Daoy (cell line): ENCODE data around the gene PCDH15. TPM values are rescaled to one million over a fixed set of nuclear protein-coding genes. Genes with fewer than 3 reads are reported as not detected.
"Not testable (repeated sequence)": the region's sequence is repeated elsewhere in the genome, so short reads cannot be mapped to it uniquely, and the experiment has no call there.

ENCODE experiments used
- DNase-seq: peaks from one replicate; pipeline ENCODE4 v3.0.0-alpha.2; 2015; ENCODE audit warnings: low read depth
- total RNA-seq: library from RNA; depleted of rRNA; stranded (reverse); fragments of >200 nt; shearing (Covaris generic); gene quantifications from 2 replicates; pipeline ENCODE4 v1.2.3, GENCODE V29; 2014

PCDH15 gene
- total RNA-seq, 1 experiment from 2014 or later: not detected

DNA sequence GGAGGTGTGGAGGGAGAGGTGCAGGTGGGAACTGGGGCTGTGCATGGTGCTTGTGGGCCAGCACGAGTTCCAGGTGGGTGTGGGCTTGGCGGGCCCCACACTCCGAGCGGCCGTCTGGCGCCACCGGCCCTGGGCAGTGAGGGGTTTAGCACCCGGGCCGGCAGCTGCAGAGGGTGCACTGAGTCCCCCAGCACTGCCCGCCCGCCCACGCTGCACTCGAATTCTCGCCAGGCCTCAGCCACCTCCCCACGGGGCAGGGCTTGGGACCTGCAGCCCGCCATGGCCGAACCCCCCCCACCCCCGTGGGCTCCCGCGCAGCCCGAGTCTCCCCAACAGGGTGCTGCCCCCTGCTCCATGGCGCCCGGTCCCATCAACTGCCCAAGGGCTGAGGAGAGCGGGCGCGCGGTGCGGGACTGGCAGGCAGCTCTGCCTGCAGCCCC is 810.2 kb downstream of the PCDH15 start:
- DNase-seq: no peak

DNA sequence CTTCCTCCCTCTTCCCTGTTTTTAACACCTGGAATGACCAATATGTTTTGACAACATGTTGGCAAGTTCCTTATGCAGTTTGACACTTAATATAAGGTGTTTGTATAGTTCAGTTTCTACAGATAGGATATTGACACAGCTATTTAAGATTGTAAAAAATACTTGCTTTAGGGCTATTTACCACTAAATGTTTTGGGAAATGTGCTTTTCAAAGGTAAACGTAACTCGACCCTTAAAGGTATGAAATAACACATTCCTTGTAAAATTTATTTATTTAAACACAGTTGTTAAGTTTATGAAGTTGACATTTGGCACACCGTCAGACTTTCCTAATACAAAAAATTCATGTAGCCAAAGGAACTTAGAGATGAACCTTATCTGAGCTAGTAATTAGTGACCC is 817.6 kb downstream of the PCDH15 start:
- DNase-seq: no peak

DNA sequence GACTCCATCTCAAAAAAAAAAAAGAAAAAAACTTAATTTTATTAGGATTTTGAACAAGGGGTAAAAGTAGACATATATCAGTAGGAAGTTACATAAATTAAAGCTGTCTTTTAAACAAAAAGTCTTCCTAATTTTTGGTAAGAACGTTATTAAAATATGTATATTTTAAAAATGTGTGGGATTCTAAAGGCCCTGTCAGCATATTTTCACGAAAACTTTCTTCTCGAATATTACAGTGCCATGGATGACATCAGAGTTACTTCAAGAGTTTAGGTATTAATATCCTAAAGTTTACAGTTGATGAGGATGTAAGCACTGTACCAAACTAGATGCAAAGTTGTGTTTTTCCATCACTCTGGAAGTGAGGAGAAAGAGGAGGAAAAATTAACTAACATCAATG is 820.8 kb downstream of the PCDH15 start:
- no peak for DNase-seq

DNA sequence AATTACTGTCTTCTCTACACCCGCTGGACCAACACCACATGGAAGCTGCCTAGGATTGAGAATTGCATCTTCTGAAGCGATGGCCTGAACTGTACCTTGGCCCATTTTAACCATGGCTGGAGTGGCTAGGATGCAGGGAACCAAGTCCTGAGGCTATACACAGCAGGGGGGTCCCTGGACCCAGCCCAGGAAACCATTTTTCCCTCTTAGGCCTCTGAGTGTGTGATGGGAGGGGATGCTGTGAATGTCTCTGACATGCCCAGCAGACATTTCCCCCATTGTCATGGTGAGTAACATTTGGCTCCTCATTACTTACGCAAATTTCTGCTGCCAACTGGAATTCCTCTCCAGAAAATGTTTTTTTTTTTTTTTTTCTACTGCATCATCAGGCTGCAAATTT is 822.7 kb downstream of the PCDH15 start:
- no peak for DNase-seq

DNA sequence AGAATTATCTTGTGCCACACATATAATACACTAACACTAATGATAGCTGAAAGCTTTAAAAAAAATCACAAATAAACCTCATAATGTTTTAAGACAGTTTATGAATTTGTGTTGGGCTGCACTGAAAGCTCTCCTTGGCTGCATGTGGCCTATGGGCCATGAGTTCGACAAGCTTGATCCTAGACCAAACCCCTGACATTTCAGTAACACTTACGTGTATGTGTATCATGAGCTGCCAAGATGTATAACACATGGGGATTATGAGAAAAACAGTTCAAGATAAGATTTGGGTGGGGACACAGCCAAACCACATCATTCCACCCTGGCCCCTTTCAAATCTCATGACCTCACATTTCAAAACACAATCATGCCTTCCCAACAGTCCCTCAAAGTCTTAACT is 823.8 kb downstream of the PCDH15 start:
- no peak for DNase-seq

DNA sequence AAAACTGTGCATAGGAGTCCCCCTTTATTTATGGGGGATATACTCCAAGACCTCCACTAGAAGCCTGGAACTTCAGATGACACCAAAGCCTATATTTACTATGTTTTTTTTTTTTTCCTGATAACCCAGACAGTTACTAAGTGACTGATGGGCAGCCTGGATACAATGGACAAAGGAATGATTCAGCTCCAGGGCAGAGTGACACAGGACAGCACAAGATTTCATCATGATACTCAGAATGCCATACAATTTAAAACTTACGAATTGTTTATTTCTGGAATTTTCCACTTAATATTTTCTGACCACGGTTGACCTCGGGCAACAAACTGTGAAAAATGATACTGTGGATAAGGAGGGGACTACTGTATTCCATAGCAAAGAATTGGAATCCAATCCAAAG is 843.6 kb downstream of the PCDH15 start:
- no peak for DNase-seq

DNA sequence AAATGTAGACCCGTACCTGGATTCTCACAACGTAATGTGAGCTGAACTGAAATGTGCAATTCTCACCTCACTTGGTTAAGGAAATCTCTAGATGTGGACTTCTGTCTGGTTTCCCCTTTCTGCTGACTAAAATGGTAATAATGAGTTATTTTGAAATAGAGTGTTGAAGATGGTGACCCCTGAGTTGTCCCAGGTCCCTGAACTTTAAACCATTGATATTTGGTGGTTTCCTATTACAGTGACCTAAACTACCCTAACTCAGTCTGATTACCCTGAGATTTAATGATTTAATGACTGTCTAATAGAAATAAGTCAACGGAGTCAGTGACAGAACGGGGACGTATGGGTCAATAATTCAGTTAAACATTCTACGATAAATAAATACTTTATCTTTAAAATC is 845.9 kb downstream of the PCDH15 start:
- no peak for DNase-seq

DNA sequence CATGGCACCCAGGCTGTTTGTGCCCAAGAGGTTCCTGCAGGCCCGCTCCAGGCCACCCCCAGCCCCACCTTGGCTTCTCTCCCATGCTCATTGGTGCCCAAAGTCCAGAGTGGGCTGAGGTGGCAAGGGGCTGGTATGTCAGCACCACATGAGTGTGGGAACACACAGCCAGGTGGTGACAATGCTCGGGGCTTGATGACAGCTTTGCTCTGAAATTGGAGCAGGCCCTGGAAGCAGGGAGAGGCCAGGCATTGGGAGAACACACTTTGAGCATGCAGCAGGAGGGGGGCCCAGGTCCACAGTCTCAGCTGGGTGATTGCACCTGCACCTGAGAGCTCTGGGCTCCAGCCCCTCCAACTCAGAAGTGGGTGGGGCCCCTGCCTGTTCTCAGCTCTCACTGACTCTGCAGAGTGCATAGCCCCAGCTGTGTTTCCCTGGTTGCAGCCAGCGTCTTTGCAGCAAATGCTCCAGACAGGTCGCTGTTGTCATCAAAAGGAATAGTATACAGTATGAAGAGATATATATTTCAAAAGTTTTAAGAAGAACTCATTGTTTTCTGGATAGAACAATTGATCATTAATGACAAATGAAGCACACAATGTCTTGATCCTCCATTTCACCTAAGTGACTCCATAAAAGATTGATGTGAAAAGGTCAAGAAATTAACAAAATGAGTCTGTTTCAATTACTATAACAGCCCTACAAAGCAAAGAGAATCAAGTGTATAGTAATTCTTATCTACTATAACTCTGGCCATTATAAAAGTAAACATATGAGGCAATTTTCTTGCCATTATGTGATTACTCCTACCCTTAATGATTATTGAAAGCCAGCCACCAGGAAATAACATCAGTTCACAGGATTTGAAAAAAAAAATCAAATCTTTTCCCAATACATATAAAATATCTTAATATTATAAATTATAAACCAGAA is 848.1 kb downstream of the PCDH15 start:
- no peak for DNase-seq

DNA sequence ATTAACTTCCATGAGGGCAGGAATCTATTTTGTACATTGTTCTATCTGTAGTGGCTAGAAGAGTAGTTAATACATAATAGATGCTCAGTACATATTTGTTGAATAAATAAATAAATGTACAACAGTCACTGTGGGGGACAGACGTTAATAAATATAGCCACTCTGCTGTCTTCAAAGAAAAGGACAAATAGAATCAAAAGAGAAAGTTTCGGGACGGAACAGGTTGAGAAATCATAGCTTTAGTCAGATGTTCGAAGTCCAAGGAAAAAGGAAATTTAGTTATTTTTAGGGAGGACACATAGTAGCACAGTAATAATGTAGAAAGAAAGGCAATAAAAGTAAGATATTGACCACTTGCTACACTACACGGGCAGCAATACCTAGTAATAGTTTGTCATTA is 861.4 kb downstream of the PCDH15 start:
- DNase-seq: no peak

DNA sequence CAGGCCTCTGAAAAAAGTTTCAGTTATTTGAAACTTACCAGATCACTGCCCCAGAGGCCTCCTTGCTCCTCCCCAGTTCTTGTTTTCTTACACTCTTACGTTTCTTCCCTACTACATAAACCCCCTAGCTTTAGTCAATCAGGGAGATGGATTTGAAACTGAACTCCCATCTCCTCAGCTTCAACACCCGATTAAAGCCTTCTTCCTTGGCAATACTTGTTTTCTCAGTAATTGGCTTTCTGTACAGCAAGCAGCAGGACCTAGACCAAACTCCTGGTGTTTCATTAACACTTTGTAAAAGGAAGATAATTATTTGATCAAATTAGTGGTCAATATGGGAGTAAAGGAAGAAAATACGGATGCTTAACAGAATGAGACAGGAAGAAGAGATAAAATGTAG is 870.4 kb downstream of the PCDH15 start:
- no peak for DNase-seq

DNA sequence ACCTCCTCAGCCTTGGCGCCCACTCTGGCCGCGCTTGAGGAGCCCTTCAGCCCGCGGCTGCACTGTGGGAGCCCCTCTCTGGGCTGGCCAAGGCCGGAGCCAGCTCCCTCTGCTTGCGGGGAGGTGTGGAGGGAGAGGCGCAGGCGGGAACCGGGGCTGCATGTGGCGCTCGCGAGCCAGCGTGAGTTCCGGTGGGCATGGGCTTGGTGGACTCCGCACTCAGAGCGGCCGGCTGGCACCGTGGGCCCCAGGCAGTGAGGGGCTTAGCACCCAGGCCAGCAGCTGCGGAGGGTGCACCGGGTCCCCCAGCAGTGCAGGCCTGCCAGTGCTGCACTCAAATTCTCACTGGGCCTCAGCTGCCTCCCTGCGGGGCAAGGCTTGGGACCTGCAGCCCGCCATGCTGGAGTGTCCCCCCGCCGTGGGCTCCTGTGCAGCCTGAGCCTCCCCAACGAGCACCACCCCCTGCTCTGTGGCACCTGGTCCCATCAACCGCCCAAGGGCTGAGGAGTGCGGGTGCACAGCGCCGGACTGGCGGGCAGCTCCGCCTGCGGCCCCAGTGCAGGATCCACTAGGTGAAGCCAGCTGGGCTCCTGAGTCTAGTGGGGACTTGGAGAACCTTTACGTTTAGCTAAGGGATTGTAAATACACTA is 876.9 kb downstream of the PCDH15 start:
- DNase-seq: not testable (repeated sequence)

DNA sequence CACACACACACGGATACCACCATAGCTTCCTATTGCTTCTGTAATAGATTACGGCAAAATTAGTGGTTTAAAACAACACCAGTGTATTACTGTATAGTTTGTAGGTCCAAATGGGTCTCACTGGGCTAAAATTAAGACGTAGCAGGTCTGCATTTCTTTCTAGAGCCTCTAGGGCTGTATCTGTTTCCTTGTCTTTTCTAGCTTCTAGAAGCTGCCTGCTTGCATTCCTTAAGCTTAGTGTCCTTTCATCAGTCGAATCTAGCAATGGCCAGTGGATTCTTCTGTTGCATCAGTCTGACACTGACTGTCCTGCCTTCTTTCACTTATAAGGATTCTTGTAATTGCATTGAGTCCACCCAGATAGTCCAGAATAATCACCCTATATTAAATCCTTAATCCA is 882.3 kb downstream of the PCDH15 start:
- DNase-seq: no peak

DNA sequence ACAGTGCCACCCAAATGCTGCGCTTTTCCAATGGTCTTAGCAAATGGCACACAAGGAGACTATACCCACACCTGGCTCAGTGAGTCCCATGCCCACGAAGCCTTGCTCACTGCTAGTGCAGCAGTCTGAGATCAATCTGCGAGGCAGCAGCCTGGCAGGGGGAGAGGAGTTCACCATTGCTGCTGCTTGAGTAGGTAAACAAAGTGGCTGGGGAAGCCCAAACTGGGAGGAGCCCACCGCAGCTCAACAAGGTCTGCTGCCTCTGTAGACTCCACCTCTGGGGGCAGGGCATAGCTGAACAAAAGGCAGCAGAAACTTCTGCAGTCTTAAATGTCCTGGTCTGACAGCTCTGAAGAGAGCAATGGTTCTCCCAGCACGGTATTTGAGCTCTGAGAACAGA is 891.2 kb downstream of the PCDH15 start:
- no peak for DNase-seq

DNA sequence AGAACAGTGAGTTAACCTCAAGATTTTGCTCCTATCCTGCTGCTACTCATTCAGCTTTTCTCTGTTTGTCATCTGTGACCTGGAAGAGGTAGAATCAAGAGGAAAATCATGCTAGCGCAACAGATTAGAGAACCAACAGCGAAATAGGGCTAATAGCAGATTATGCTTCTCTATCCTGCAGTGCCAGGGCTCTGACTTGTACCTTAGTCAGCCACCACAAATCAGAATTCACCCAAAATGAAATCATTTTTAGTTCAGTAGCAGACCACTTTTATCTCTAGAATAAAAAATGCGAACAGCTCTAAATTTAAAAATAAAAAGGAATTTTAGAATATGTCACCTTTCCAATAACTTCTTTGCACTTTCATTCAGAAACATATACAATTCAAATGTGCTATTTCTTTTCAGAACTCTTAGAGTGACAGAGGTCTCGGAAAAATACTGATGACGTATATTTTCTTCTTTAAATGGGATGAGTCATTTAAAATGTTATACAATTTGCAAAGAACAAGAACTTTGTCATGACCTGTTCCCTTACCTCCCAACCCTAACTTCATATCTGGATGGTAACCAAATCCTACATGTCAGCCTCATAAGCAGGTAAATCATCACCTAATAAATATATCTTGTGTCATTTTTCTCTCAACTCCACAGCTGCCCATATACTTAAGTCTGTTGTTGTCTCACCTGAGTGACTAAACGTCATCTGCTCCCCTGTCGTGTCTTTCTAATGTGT is 896.4 kb downstream of the PCDH15 start:
- DNase-seq: no peak

DNA sequence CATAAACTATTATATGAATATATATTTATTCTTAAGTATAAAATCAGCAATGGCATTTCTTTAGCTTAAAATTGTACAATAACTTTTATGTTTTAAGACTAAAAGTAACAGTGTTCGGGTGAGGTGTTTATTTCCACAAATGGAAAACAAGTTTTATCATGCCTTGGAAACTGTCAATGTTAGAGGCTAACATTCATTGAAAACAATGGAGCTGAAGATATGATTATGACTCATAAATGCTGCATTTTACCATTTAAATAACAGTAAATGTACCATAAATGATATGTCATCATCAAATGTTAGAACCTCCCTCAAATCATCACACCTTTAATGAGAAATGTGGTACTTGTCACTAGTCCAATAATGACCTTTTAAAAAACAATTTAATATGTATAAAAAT is 897.3 kb downstream of the PCDH15 start:
- no peak for DNase-seq

DNA sequence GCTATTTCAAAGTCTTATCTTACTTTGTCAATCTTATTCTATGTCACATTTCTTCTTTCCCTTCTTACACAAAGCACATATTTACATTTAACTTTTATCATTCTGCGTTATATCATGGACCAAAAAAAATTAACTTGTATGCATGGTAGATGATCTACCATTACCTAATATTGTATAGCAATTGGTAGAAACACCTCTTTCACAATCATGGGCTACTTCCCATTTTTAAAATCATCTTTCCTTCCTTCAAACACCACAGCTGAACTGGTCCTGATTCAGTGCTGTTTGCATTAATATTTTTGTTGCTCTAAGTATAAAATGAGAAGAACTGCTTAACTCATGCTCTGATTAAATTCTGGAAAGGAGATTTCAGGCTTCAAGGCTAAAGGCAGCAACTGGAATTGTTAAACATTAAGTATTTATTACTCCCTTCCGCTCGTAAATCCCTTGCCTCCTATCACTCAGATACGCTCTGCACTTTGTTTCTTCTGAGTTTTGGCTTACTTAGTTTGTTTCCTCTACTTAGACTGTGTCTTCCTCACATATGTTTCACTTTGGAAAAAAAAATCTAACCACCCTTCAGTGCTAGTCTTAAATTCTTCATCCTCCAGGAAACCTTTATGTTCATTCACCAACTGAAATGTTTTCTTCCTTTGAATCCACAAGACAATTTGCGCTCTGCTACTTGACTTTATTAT is 901.4 kb downstream of the PCDH15 start:
- DNase-seq: no peak

DNA sequence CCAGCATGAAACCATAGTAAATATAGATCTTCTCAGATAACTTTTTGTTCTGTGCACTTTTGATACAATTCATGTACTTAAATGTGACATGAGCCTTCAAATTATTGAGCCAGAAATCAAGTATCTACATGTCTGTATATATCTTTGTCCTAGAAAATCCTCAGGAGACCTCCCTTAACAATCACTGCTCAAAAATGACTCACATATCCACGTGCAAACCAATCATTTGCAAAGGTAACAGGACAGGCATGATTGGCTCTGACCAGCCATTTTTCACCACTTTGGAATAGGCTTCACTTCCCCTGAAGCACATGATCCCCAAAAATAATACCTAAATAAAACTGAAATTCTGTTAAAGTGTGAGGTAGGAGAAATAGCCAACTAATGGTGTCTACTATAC is 902.5 kb downstream of the PCDH15 start:
- DNase-seq: no peak

DNA sequence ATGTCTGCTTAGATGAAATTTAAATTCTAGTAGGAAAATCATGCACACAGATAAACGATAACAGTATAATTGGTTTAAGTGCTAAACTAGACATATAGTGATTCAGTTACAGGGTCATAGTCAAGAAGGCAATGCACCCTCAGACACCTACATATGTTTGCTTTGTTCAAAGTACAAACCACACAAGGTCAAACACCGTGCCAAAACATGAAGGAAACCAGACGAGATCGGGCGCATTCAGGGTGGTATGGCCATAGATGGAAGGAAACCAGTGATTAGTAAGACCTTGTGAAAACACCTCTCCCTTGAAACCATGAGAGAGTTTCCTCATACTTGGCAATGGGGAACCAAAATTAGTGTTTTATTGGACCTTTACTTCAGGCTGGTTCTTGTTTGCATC is 906.9 kb downstream of the PCDH15 start:
- DNase-seq: no peak

DNA sequence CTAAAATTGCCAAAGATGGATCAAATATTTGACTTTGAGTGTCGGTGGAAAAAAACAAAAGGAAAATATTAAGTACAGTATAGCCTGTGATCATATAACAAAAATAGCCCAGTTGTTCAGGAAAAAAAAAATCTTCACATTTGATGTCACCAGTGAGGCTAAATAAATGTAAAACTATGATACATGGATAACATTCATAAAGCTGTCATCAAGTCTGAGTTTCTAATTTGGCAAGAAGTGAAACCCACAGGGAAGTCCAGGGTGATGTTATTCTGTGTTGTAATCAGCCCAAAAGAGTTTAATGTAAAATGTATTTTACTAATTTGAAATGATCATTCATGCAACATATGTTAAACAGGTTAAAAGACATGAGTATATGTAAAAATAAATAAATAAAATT is 908.0 kb downstream of the PCDH15 start:
- DNase-seq: no peak

DNA sequence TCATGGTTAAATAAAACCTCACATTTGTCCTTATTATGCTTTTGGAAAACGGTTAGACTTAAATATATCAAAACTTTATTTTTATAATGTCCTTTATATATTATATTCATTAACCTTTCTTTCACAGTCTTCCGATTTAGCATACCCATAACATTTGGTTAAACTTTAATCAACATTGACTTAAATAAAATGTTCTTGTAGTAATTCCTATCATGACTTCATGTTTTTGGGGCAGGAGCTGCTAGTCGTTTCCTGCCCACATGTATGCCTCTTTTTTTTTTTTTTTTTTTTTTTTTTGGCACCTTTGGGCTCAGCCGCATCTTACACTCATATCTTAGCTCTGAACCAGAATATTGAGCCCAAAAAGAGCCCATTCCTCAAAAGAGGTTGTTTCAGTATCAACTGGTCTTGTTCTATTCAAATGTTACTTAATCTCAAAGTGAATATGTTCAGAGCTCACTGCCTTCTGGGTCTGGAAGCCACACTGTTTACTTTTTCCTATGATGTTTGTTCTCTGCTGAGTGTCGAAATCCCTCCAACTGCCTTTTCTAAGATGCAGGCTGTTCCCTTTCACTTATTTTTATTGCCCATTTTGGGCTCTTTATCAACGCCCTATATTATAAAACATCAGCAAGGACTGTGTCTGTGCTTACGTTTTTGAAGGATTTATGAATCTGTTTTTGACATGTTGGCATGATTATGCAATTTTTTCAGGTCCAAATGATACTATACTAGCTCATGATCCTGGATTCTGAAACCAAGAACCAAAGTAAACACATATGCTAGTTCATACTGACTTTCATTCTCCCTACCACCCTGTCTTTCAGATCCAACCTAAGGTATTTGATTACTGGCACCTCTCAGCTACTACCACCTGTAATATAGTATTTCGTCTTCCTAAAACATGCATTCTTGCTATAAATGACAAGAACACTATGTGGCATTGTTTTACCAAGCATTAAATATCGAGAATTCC is 914.4 kb downstream of the PCDH15 start:
- DNase-seq: no peak

DNA sequence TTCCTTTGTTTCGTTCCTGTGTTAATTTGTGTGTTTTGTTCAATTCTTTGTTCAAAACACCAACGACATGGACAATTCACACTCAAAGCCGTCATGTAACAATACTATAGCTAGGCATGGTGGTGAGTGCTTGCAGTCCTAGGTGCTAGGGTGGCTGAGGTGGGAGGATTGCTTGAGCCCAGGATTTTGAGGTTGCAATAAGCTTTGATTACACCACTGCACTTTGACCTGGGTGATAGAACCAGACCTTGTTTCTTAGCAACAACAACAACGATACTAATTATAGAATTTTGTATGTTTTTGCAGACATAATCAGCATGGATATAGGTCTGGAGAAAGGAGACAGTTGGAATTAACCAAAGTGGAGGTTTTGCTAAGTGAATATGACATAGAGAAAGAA is 936.2 kb downstream of the PCDH15 start:
- no peak for DNase-seq
